ENCODE data around the gene SDK2. TPM values are rescaled to one million over a fixed set of nuclear protein-coding genes. Genes with fewer than 3 reads are reported as not detected.

Gene SDK2
- total RNA-seq, 1 donor: under 0.01 TPM

DNA sequence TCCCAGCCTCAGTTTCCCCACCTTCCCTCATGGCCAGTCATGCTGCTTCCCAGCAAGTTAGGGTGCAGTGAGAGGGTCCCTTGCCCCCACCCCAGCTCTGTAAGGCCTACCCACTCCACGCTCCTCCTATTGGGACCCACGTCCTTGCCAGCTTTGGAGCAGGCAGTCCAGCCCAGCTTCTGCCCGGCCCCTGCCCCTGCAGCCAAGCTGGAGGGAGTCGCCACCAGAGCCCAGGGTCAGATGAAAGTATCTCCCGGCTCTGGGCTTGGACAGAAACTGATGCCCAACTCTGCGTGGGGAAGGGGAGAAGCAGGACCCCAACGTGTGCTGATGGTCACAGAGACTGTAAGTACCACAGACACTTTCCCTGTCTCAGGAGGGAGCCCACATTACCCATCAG, 32.6 kb downstream of the SDK2 start:
- DNase-seq (ENCODE audit: insufficient read length, low spot score, missing footprints): peak; percentile 13
- Histone ChIP-seq H4K20me1 (ENCODE audit: insufficient read depth, low read length) (no peaks in the 10 kb centered on the region), H3K4me2 (ENCODE audit: insufficient read depth, low read length) (no peak overlapping the region), H3K27ac (ENCODE audit: low read depth, low read length) (no peak overlapping the region), H3K79me2 (ENCODE audit: insufficient read depth, low read length) (no peaks in the 10 kb centered on the region), H3K36me3 (ENCODE audit: insufficient read depth, low read length) (no peaks in the 10 kb centered on the region), H3K4me3 (ENCODE audit: insufficient read depth, low read length) (no peak overlapping the region), H2AFZ (ENCODE audit: low read length) (no peak overlapping the region), H3K4me1 (ENCODE audit: insufficient read depth, low read length) (no peaks in the 10 kb centered on the region), H3K27me3 (ENCODE audit: insufficient read depth, low read length) (no peaks in the 10 kb centered on the region), H3K9me3 (ENCODE audit: low read depth, low read length) (no peaks in the 10 kb centered on the region)
- TF ChIP-seq, protein P1, sequence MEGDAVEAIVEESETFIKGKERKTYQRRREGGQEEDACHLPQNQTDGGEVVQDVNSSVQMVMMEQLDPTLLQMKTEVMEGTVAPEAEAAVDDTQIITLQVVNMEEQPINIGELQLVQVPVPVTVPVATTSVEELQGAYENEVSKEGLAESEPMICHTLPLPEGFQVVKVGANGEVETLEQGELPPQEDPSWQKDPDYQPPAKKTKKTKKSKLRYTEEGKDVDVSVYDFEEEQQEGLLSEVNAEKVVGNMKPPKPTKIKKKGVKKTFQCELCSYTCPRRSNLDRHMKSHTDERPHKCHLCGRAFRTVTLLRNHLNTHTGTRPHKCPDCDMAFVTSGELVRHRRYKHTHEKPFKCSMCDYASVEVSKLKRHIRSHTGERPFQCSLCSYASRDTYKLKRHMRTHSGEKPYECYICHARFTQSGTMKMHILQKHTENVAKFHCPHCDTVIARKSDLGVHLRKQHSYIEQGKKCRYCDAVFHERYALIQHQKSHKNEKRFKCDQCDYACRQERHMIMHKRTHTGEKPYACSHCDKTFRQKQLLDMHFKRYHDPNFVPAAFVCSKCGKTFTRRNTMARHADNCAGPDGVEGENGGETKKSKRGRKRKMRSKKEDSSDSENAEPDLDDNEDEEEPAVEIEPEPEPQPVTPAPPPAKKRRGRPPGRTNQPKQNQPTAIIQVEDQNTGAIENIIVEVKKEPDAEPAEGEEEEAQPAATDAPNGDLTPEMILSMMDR (IDR thresholded peaks at IDR 0.05; ENCODE audit: extremely low read depth, low read depth, low read length): no peak

DNA sequence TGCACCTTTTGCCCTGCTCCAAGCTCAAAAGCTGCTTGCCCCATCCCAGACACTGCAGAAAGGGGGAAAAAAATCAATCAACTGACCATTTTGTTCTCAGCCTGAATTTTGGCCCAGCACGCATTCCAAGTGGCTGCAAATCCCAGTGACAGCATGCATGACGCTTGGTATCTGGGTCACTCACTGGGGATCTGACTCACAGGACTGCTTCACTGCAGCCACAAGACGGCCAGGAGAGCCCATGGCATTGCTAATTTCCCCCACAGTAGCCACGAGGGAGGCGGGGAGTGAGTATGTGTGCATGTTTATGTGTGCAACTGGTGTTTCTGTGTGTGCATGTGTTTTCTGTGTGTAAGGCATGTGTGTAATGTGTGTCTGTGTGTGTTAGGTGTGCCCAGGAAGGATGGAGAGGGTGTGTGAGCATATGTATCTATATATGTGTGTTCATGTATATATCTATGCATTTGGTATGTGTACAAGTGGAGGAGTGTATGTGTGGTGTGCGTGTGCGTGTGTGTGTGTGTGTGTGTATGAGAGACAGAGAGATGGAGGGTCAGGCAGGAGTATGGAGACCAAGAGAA, 33.8 kb downstream of the SDK2 start:
- H3K79me2 ChIP-seq (ENCODE audit: insufficient read depth, low read length): no peaks in the 10 kb centered on the region
- peak; percentile 68 for DNase-seq (ENCODE audit: insufficient read length, low spot score, missing footprints)
- H3K9me3 ChIP-seq (ENCODE audit: low read depth, low read length): no peaks in the 10 kb centered on the region
- H3K4me1 ChIP-seq (ENCODE audit: insufficient read depth, low read length): no peaks in the 10 kb centered on the region
- H3K36me3 ChIP-seq (ENCODE audit: insufficient read depth, low read length): no peaks in the 10 kb centered on the region
- no peaks in the 10 kb centered on the region for H4K20me1 ChIP-seq (ENCODE audit: insufficient read depth, low read length)
- H3K27ac ChIP-seq (ENCODE audit: low read depth, low read length): no peak overlapping the region
- no peaks in the 10 kb centered on the region for H3K27me3 ChIP-seq (ENCODE audit: insufficient read depth, low read length)
- H2AFZ ChIP-seq (ENCODE audit: low read length): no peak overlapping the region
- no peak overlapping the region for H3K4me3 ChIP-seq (ENCODE audit: insufficient read depth, low read length)
- TF ChIP-seq, protein P1 (IDR thresholded peaks at IDR 0.05; ENCODE audit: extremely low read depth, low read depth, low read length): no peak
- no peak overlapping the region for H3K4me2 ChIP-seq (ENCODE audit: insufficient read depth, low read length)

DNA sequence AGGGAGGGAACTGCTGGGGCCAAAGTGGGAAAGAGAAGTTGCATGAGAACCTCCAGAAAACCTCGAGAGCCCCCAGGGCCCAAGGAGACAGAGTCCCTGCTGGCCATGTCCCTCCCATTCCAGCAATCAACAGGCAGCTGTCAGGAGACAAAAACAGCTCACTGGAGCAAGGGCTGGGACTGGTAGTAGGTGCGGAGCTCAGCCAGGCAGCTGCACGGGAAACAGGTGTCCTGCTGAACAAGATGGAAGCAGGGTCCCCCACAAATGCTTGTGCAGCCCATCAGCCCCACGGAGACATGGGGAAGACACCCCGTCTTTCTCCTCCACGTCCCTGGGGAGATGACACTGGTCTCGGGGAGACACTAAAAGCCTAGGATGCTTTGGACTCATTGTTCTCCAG, 34.5 kb downstream of the SDK2 start:
- no peaks in the 10 kb centered on the region for H3K79me2 ChIP-seq (ENCODE audit: insufficient read depth, low read length)
- H3K27me3 ChIP-seq (ENCODE audit: insufficient read depth, low read length): no peaks in the 10 kb centered on the region

DNA sequence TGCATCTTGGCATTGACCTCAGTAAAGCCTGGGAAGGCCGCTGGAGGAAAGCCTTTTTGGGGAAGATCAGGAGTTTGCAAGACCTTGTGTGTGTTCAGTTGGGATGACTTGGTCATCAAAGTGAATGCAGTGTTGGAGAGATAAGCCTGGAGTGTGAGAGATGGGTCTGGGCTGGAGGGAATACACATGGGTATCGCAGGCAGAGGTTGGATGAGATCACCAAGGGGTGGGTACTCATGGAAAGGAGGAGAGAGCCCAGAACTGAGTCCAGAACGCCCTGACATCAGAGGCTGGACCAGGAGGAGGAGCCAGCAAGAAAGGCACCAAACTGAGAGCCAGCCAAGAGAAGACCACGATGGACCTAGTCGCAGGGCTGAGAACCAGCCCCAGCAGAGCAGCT, 35.2 kb downstream of the SDK2 start:
- no peaks in the 10 kb centered on the region for H3K27me3 ChIP-seq (ENCODE audit: insufficient read depth, low read length)
- no peaks in the 10 kb centered on the region for H3K4me1 ChIP-seq (ENCODE audit: insufficient read depth, low read length)
- H3K4me2 ChIP-seq (ENCODE audit: insufficient read depth, low read length): no peak overlapping the region
- H3K4me3 ChIP-seq (ENCODE audit: insufficient read depth, low read length): no peak overlapping the region
- no peaks in the 10 kb centered on the region for H4K20me1 ChIP-seq (ENCODE audit: insufficient read depth, low read length)
- no peaks in the 10 kb centered on the region for H3K79me2 ChIP-seq (ENCODE audit: insufficient read depth, low read length)
- DNase-seq (ENCODE audit: insufficient read length, low spot score, missing footprints): peak; percentile 22
- H2AFZ ChIP-seq (ENCODE audit: low read length): no peak overlapping the region
- no peaks in the 10 kb centered on the region for H3K9me3 ChIP-seq (ENCODE audit: low read depth, low read length)
- TF ChIP-seq, protein P1 (IDR thresholded peaks at IDR 0.05; ENCODE audit: extremely low read depth, low read depth, low read length): no peak
- no peaks in the 10 kb centered on the region for H3K36me3 ChIP-seq (ENCODE audit: insufficient read depth, low read length)
- H3K27ac ChIP-seq (ENCODE audit: low read depth, low read length): no peak overlapping the region

More for the DNA sequence above, 34.5 kb downstream of the SDK2 start:
- TF ChIP-seq, protein P1 (IDR thresholded peaks at IDR 0.05; ENCODE audit: extremely low read depth, low read depth, low read length): no peak
- Histone ChIP-seq H3K27ac (ENCODE audit: low read depth, low read length) (no peak overlapping the region), H3K4me3 (ENCODE audit: insufficient read depth, low read length) (no peak overlapping the region), H3K9me3 (ENCODE audit: low read depth, low read length) (no peaks in the 10 kb centered on the region), H3K4me2 (ENCODE audit: insufficient read depth, low read length) (no peak overlapping the region), H3K36me3 (ENCODE audit: insufficient read depth, low read length) (no peaks in the 10 kb centered on the region), H3K4me1 (ENCODE audit: insufficient read depth, low read length) (no peaks in the 10 kb centered on the region), H4K20me1 (ENCODE audit: insufficient read depth, low read length) (no peaks in the 10 kb centered on the region), H2AFZ (ENCODE audit: low read length) (no peak overlapping the region)
- peak; percentile 48 for DNase-seq (ENCODE audit: insufficient read length, low spot score, missing footprints)
